Karpas-422 (cell line): ENCODE data around the gene WDR83. TPM values are rescaled to one million over a fixed set of nuclear protein-coding genes. Genes with fewer than 3 reads are reported as not detected.
"Not testable (repeated sequence)": the region's sequence is repeated elsewhere in the genome, so short reads cannot be mapped to it uniquely, and the experiment has no call there.

Experiments used
- DNase-seq: peaks from one replicate; pipeline ENCODE4 v3.0.0-alpha.2; 2015
- H2AFZ ChIP-seq: fragments of 200-600 bp; sonication (generic); 2 replicates; pipeline ENCODE4 v1.6.1; 2014; ENCODE audit warnings: antibody characterized with exemption, low read length, mixed read lengths
- H3K27ac ChIP-seq: fragments of 200-600 bp; sonication (generic); 2 replicates; pipeline ENCODE4 v1.5.1; 2014; ENCODE audit warnings: mild to moderate bottlenecking, low read length, moderate library complexity
- H3K27me3 ChIP-seq: fragments of 200-600 bp; sonication (generic); 2 replicates; pipeline ENCODE4 v1.6.1; 2014; ENCODE audit warnings: low read length, mixed read lengths
- H3K36me3 ChIP-seq: fragments of 200-600 bp; sonication (generic); 2 replicates; pipeline ENCODE4 v1.6.1; 2014; ENCODE audit warnings: low read length, mixed read lengths; ENCODE audit not compliant: insufficient read depth
- H3K4me1 ChIP-seq: fragments of 200-600 bp; sonication (generic); 2 replicates; pipeline ENCODE4 v1.6.1; 2014; ENCODE audit warnings: mild to moderate bottlenecking, low read length, mixed read lengths
- H3K4me2 ChIP-seq: fragments of 200-600 bp; sonication (generic); 2 replicates; pipeline ENCODE4 v1.6.1; 2014; ENCODE audit warnings: low read length, low read depth, mild to moderate bottlenecking; ENCODE audit not compliant: poor library complexity, severe bottlenecking
- H3K4me3 ChIP-seq: fragments of 200-600 bp; sonication (generic); 2 replicates; pipeline ENCODE4 v1.5.1; 2014; ENCODE audit warnings: mild to moderate bottlenecking, antibody characterized with exemption, low read length, mixed read lengths
- H3K79me2 ChIP-seq: fragments of 200-600 bp; sonication (generic); 2 replicates; pipeline ENCODE4 v1.6.1; 2014; ENCODE audit warnings: mild to moderate bottlenecking, low read length, mixed read lengths
- H3K9ac ChIP-seq: fragments of 200-600 bp; sonication (generic); 2 replicates; pipeline ENCODE4 v1.6.0; 2014; ENCODE audit warnings: low read length
- H3K9me2 ChIP-seq: fragments of 200-600 bp; sonication (generic), shearing (Covaris generic); replicated peaks from 2 replicates; pipeline ENCODE4 v1.6.0; 2014; ENCODE audit warnings: mild to moderate bottlenecking, low read length, moderate library complexity; ENCODE audit not compliant: insufficient read depth
- H3K9me3 ChIP-seq: fragments of 300-700, 200-600 bp; sonication (generic); 2 replicates; pipeline ENCODE4 v1.6.1; 2014; ENCODE audit warnings: low read length, mixed read lengths
- H4K20me1 ChIP-seq: fragments of 200-600 bp; sonication (generic); 2 replicates; pipeline ENCODE4 v1.6.1; 2014; ENCODE audit warnings: mild to moderate bottlenecking, antibody characterized with exemption, low read length, low read depth; ENCODE audit not compliant: insufficient read depth
- total RNA-seq: library from RNA; depleted of rRNA; stranded (reverse); fragments of >200 nt; shearing (Covaris generic); gene quantifications from 2 replicates; pipeline ENCODE4 v1.2.3, GENCODE V29; 2014; ENCODE audit warnings: low replicate concordance

WDR83 gene
- total RNA-seq, 1 experiment from 2014 or later = 16.5 TPM

GRCh38 chr19:12670159-12670928, 3.7 kb downstream of the WDR83 start:
- Histone ChIP-seq H3K79me2 (peaks cover 51% of the 10 kb centered on the region), H3K4me3 (peak overlapping the region; percentile 85), H3K9me2 (no peaks in the 10 kb centered on the region), H3K27ac (no peak overlapping the region), H3K4me1 (peaks cover 35% of the 10 kb centered on the region), H3K9me3 (no peaks in the 10 kb centered on the region), H3K36me3 (peaks cover 4% of the 10 kb centered on the region; the same call in 1 of the 2 replicates), H3K9ac (peak overlapping the region; percentile 93), H2AFZ (no peak overlapping the region), H4K20me1 (no peaks in the 10 kb centered on the region), H3K27me3 (no peaks in the 10 kb centered on the region), H3K4me2 (peak overlapping the region; percentile 89)
- DNase-seq = no peak

GRCh38 chr19:12672744-12673143, 6.1 kb downstream of the WDR83 start:
- H3K27ac ChIP-seq = no peak overlapping the region
- no peaks in the 10 kb centered on the region for H3K9me2 ChIP-seq
- peaks cover 17% of the 10 kb centered on the region for H3K36me3 ChIP-seq
- DNase-seq = no peak
- no peak overlapping the region for H3K9ac ChIP-seq
- no peak overlapping the region for H3K4me2 ChIP-seq
- H3K27me3 ChIP-seq = no peaks in the 10 kb centered on the region
- no peaks in the 10 kb centered on the region for H4K20me1 ChIP-seq
- peaks cover 20% of the 10 kb centered on the region for H3K4me1 ChIP-seq
- H3K79me2 ChIP-seq = peaks cover 36% of the 10 kb centered on the region
- no peaks in the 10 kb centered on the region for H3K9me3 ChIP-seq
- no peak overlapping the region for H2AFZ ChIP-seq
- H3K4me3 ChIP-seq = no peak overlapping the region

GRCh38 chr19:12675399-12675798, 8.8 kb downstream of the WDR83 start:
- H3K27me3 ChIP-seq = no peaks in the 10 kb centered on the region
- peaks cover 28% of the 10 kb centered on the region for H3K36me3 ChIP-seq
- no peak overlapping the region for H3K4me2 ChIP-seq
- DNase-seq = no peak
- no peak overlapping the region for H3K9ac ChIP-seq
- H3K27ac ChIP-seq = no peak overlapping the region
- no peaks in the 10 kb centered on the region for H3K9me2 ChIP-seq
- peaks cover 27% of the 10 kb centered on the region for H3K79me2 ChIP-seq
- H4K20me1 ChIP-seq = no peaks in the 10 kb centered on the region
- no peak overlapping the region for H2AFZ ChIP-seq
- H3K4me1 ChIP-seq = peaks cover 10% of the 10 kb centered on the region
- H3K4me3 ChIP-seq = no peak overlapping the region
- H3K9me3 ChIP-seq = no peaks in the 10 kb centered on the region

GRCh38 chr19:12675940-12676339, 9.3 kb downstream of the WDR83 start:
- no peak overlapping the region for H3K4me3 ChIP-seq
- H3K4me1 ChIP-seq = peaks cover 6% of the 10 kb centered on the region
- H3K9ac ChIP-seq = no peak overlapping the region
- H3K36me3 ChIP-seq = peaks cover 28% of the 10 kb centered on the region
- no peak overlapping the region for H3K27ac ChIP-seq
- no peaks in the 10 kb centered on the region for H4K20me1 ChIP-seq
- no peak overlapping the region for H3K4me2 ChIP-seq
- H3K79me2 ChIP-seq = peaks cover 23% of the 10 kb centered on the region
- no peak overlapping the region for H2AFZ ChIP-seq
- no peak for DNase-seq
- H3K9me3 ChIP-seq = no peaks in the 10 kb centered on the region
- no peaks in the 10 kb centered on the region for H3K27me3 ChIP-seq
- no peaks in the 10 kb centered on the region for H3K9me2 ChIP-seq

- no peak overlapping the region for H3K4me2 ChIP-seq
- no peak overlapping the region for H3K9ac ChIP-seq
These were observed 9.8 kb downstream of the WDR83 start for GRCh38 chr19:12676384-12676792.

GRCh38 chr19:12676928-12677327, 10.3 kb downstream of the WDR83 start:
- DNase-seq = no peak
- no peaks in the 10 kb centered on the region for H3K9me2 ChIP-seq
- H3K4me2 ChIP-seq = no peak overlapping the region
- H3K27ac ChIP-seq = no peak overlapping the region
- no peaks in the 10 kb centered on the region for H3K27me3 ChIP-seq
- peaks cover 23% of the 10 kb centered on the region for H3K79me2 ChIP-seq
- H3K36me3 ChIP-seq = peaks cover 28% of the 10 kb centered on the region
- H2AFZ ChIP-seq = no peak overlapping the region
- no peak overlapping the region for H3K4me3 ChIP-seq
- H3K9me3 ChIP-seq = no peaks in the 10 kb centered on the region
- no peak overlapping the region for H3K9ac ChIP-seq
- no peaks in the 10 kb centered on the region for H4K20me1 ChIP-seq
- H3K4me1 ChIP-seq = peaks cover 6% of the 10 kb centered on the region

More at GRCh38 chr19:12676384-12676792, 9.8 kb downstream of the WDR83 start:
- no peaks in the 10 kb centered on the region for H3K9me2 ChIP-seq
- H3K4me3 ChIP-seq = no peak overlapping the region
- H3K79me2 ChIP-seq = peaks cover 23% of the 10 kb centered on the region
- DNase-seq = peak; percentile 95
- H3K27ac ChIP-seq = no peak overlapping the region
- no peaks in the 10 kb centered on the region for H3K27me3 ChIP-seq
- peaks cover 6% of the 10 kb centered on the region for H3K4me1 ChIP-seq
- H3K36me3 ChIP-seq = peaks cover 28% of the 10 kb centered on the region
- H2AFZ ChIP-seq = no peak overlapping the region
- H3K9me3 ChIP-seq = no peaks in the 10 kb centered on the region
- H4K20me1 ChIP-seq = no peaks in the 10 kb centered on the region

GRCh38 chr19:12678039-12678438, 11.4 kb downstream of the WDR83 start:
- DNase-seq, H3K4me2 ChIP-seq, H3K27me3 ChIP-seq, H3K9ac ChIP-seq, H3K9me2 ChIP-seq, H3K4me1 ChIP-seq, H3K27ac ChIP-seq, H2AFZ ChIP-seq, H4K20me1 ChIP-seq, H3K9me3 ChIP-seq, H3K4me3 ChIP-seq: not testable (repeated sequence)
- Histone ChIP-seq H3K36me3 (peaks cover 28% of the 10 kb centered on the region), H3K79me2 (peaks cover 23% of the 10 kb centered on the region)

- Histone ChIP-seq H3K4me2 (peak overlapping the region; percentile 60), H3K27me3 (no peaks in the 10 kb centered on the region), H4K20me1 (no peaks in the 10 kb centered on the region), H3K79me2 (peaks cover 23% of the 10 kb centered on the region), H3K36me3 (peaks cover 23% of the 10 kb centered on the region), H3K4me3 (peak overlapping the region; percentile 55; the same call in 1 of the 2 replicates), H3K27ac (no peak overlapping the region), H2AFZ (no peak overlapping the region), H3K9me3 (no peaks in the 10 kb centered on the region), H3K9ac (peak overlapping the region; percentile 43), H3K9me2 (no peaks in the 10 kb centered on the region), H3K4me1 (peaks cover 6% of the 10 kb centered on the region)
- no peak for DNase-seq
These were observed 13.4 kb downstream of the WDR83 start for GRCh38 chr19:12680034-12680433.
